Measurements from ENCODE around the gene RALGAPB. TPM values are rescaled to one million over a fixed set of nuclear protein-coding genes. Genes with fewer than 3 reads are reported as not detected.

The RALGAPB gene
- total and polyA plus RNA-seq, 2 of the 13 experiments (the other 11 are each of a cell fraction or from before 2014, with no cell fraction given), result 17.6 to 30.6 TPM

GRCh38 chr20:38590676-38591473, 118.2 kb downstream of the RALGAPB start:
- Histone ChIP-seq H3K27me3 (ENCODE audit: control insufficient read depth in 1 of 2, insufficient read depth in 2 of 2, low read length in 2 of 2) (peaks cover 2 to 30% of the 10 kb centered on the region in 2 experiments; a peak in 4 of 5 replicates), H4K20me1 (ENCODE audit: insufficient read depth, low read length) (no peaks in the 10 kb centered on the region), H3K4me2 (ENCODE audit: low read depth, low read length) (no peak overlapping the region), H3K9me3 (ENCODE audit: low read length) (no peaks in the 10 kb centered on the region), H3K36me3 (replicated peaks in 1 of 2; ENCODE audit: control insufficient read depth in 1 of 2, insufficient read depth in 2 of 2, low read length in 2 of 2) (no peaks in the 10 kb centered on the region), H3K79me2 (ENCODE audit: insufficient read depth, low read length) (no peaks in the 10 kb centered on the region), H3K9ac (ENCODE audit: insufficient read depth, low read depth, low read length) (no peak overlapping the region), H3K4me1 (ENCODE audit: insufficient read depth, low read length) (peaks cover 30% of the 10 kb centered on the region), H3K4me3 (replicated peaks in 1 of 3; ENCODE audit: insufficient read depth in 1 of 3, low read depth in 2 of 3, low read length in 3 of 3) (no peak overlapping the region), H3K27ac (ENCODE audit: extremely low read length, insufficient read depth, low read length) (no peak overlapping the region), H2AFZ (ENCODE audit: low read length) (no peak overlapping the region)
- FAIRE-seq (no peak), ATAC-seq (peak; percentile 32), DNase-seq (ENCODE audit: low spot score) (no peak)
- in situ Hi-C loops (cut with HindIII; ENCODE audit: extremely low pct_ligation_motif_present, low pct_unique_long_range_greater_than_20kb), result no loop called here
- no TSS peak for BruUV-seq (replicated peaks)
- intact Hi-C loops (cut with micrococcal nuclease; ENCODE audit: unreplicated experiment), result no loop called here
- ChIA-PET POLR2A (no interaction called here), CTCF (ENCODE audit: low intra/inter-chr PET ratio, low total read pairs) (no interaction called here)
- 44% methylated on average over 17 of the region's 18 CpGs for WGBS (ENCODE audit: low lambda C conversion rate)
- no peak for TF ChIP-seq ZNF414 (CRISPR knock-in tag; IDR thresholded peaks at IDR 0.05)
- TF ChIP-seq ZNF766 (CRISPR knock-in tag; IDR thresholded peaks at IDR 0.05; ENCODE audit: borderline replicate concordance), result no peak
- TF ChIP-seq ZNF589 (CRISPR knock-in tag; conservative IDR thresholded peaks at IDR 0.05), result 0 out of 2 replicates have a peak, but pooled peaks have one; percentile 18
- TF ChIP-seq SALL2 (CRISPR knock-in tag; IDR thresholded peaks at IDR 0.05), result no peak
- TF ChIP-seq ZNF280B (CRISPR knock-in tag; IDR thresholded peaks at IDR 0.05; ENCODE audit: borderline replicate concordance), result peak; percentile 57; the same call in 1 of the 2 replicates
- TF ChIP-seq FOXM1 (CRISPR knock-in tag; IDR thresholded peaks at IDR 0.05), result no peak
- peak; percentile 74; the same call in 1 of the 2 replicates for TF ChIP-seq HNRNPL (IDR thresholded peaks at IDR 0.05; ENCODE audit: low read depth, low read length)
- TF ChIP-seq IRF9 (CRISPR knock-in tag; IDR thresholded peaks at IDR 0.05; ENCODE audit: borderline replicate concordance), result 0 out of 2 replicates have a peak, but pooled peaks have one; percentile 30
- TF ChIP-seq ZHX1 (CRISPR knock-in tag; IDR thresholded peaks at IDR 0.05; ENCODE audit: low read depth), result 0 out of 2 replicates have a peak, but pooled peaks have one; percentile 14
- TF ChIP-seq SRSF4 (IDR thresholded peaks at IDR 0.05; ENCODE audit: low read depth, low read length, poor library complexity, severe bottlenecking), result no peak
- 0 out of 2 replicates have a peak, but pooled peaks have one; percentile 13 for TF ChIP-seq ZNF687 (CRISPR knock-in tag; IDR thresholded peaks at IDR 0.05)
